Femur (tissue), 1 donor: ENCODE data around the gene DDX10.
"Not testable (repeated sequence)": the region's sequence is repeated elsewhere in the genome, so short reads cannot be mapped to it uniquely, and the experiment has no call there.

Experiments
- DNase-seq: peaks from one replicate; pipeline ENCODE4 v3.0.0-alpha.2; 2017

DDX10 gene

GRCh38 chr11:108779147-108779546 is 114.3 kb downstream of the DDX10 start:
- not testable (repeated sequence) for DNase-seq

- DNase-seq = no peak
Measured at GRCh38 chr11:108780119-108780518, 115.2 kb downstream of the DDX10 start.

- DNase-seq = no peak
Measured at GRCh38 chr11:108781946-108782345, 117.1 kb downstream of the DDX10 start.

- no peak for DNase-seq
Measured at GRCh38 chr11:108786281-108786990, 121.6 kb downstream of the DDX10 start.

GRCh38 chr11:108787105-108787504 is 122.2 kb downstream of the DDX10 start:
- no peak for DNase-seq

GRCh38 chr11:108788565-108789199 is 123.8 kb downstream of the DDX10 start:
- DNase-seq = no peak

GRCh38 chr11:108790501-108791299 is 125.8 kb downstream of the DDX10 start:
- no peak for DNase-seq

- DNase-seq = no peak
Measured at GRCh38 chr11:108793138-108793537, 128.3 kb downstream of the DDX10 start.

GRCh38 chr11:108793611-108794010 is 128.7 kb downstream of the DDX10 start:
- DNase-seq = no peak

GRCh38 chr11:108796551-108796950 is 131.7 kb downstream of the DDX10 start:
- no peak for DNase-seq

- DNase-seq = no peak
Measured at GRCh38 chr11:108797578-108798100, 132.8 kb downstream of the DDX10 start.

- DNase-seq = no peak
Measured at GRCh38 chr11:108802492-108802891, 137.6 kb downstream of the DDX10 start.

GRCh38 chr11:108803776-108804175 is 138.9 kb downstream of the DDX10 start:
- DNase-seq = no peak

- DNase-seq = no peak
Measured at GRCh38 chr11:108804511-108804910, 139.6 kb downstream of the DDX10 start.

- no peak for DNase-seq
Measured at GRCh38 chr11:108805030-108805429, 140.2 kb downstream of the DDX10 start.

GRCh38 chr11:108807262-108807661 is 142.4 kb downstream of the DDX10 start:
- no peak for DNase-seq

- no peak for DNase-seq
Measured at GRCh38 chr11:108813086-108813485, 148.2 kb downstream of the DDX10 start.

GRCh38 chr11:108817976-108818375 is 153.1 kb downstream of the DDX10 start:
- no peak for DNase-seq

- DNase-seq = no peak
Measured at GRCh38 chr11:108818971-108819370, 154.1 kb downstream of the DDX10 start.

GRCh38 chr11:108819957-108820356 is 155.1 kb downstream of the DDX10 start:
- no peak for DNase-seq

GRCh38 chr11:108823960-108824359 is 159.1 kb downstream of the DDX10 start:
- DNase-seq = not testable (repeated sequence)

GRCh38 chr11:108824545-108824944 is 159.7 kb downstream of the DDX10 start:
- DNase-seq = no peak

- no peak for DNase-seq
Measured at GRCh38 chr11:108825381-108825780, 160.5 kb downstream of the DDX10 start.

GRCh38 chr11:108826136-108826535 is 161.3 kb downstream of the DDX10 start:
- no peak for DNase-seq
